GM19463 (cell line): ENCODE data around the gene CRYAA.

ENCODE experiments used
- ATAC-seq: cut with Tn5 transposase; IDR thresholded peaks from one replicate; pipeline ENCODE4 v1.9.1; 2021; ENCODE audit warnings: mild to moderate bottlenecking, moderate library complexity; ENCODE audit not compliant: unreplicated experiment

The CRYAA gene

DNA sequence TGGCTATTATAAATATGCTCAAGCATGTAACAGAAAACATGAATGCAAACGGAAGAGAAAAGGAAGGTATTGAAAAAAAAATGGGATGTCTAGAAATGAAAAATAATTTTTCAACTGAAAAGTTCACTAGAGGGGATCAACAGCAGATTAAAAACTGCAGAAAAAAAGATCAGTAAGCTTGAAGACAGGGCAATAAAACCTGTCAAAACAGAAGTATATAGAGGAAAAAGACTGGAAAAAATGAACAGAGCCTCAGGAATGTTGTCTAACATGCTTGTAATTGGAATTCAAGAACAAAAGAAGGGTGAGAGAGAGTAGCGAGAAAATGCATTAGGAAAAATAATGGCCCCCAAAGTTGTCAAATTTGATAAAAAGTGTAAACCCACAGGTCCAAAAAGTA, 29.6 kb downstream of the CRYAA start:
- no peak for ATAC-seq

DNA sequence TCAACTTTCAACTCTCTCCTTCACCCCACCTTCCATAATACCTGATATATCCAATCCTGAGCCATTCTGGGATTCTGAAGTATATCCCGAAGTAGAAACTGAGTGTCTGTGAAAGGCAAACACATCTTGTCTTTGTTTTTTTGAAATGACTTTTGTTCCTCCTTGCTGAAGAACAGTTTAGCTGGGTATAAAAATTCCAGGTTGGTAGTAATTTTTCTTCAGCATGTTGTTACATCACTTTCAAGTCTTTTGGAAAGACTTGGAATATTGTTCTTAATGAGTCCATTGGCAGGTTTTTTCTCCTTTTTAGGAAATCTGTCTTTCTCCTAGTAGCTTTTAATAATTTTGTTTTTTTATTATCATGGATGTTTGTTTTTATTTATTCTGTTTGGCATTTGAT, 32.7 kb downstream of the CRYAA start:
- no peak for ATAC-seq

DNA sequence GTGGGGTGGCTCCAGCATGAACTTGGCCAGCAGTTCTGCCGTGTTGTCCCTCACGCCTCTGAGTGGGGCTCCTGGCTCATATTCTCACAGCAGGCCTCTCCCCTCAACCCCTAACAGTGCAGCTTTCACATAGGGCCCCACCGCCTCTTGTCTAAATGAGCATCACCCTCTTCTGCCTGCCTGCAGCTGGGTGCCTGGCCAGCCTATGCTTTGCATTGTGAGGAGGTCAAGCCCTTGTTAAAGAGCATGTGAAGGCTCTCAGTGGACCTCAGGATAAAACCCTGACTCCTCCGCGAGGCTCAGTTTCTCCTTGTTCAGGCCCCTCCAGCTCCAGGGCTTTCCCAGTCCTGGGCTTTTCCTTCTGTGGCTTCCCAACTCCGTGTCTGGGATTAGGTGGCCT, 34.8 kb downstream of the CRYAA start:
- no peak for ATAC-seq

DNA sequence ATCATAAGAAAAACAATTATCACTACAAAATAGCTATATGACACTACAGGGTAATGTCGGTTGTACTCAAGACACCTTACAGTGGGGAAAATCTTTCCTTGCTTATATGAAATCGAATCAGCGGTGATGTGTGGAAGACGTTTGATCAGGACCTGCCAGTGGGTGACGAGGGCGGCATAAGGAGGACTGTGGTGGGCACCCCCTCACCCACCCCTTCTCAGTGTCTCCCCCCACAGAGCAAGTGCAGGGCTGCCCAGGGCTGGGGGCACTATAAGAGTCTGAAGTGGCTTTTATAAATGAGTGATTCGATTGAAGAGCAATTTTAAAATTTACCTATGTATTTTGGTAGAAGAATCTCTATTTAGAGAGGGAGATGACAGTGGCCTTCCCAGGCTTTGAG, 35.8 kb downstream of the CRYAA start:
- ATAC-seq: no peak

DNA sequence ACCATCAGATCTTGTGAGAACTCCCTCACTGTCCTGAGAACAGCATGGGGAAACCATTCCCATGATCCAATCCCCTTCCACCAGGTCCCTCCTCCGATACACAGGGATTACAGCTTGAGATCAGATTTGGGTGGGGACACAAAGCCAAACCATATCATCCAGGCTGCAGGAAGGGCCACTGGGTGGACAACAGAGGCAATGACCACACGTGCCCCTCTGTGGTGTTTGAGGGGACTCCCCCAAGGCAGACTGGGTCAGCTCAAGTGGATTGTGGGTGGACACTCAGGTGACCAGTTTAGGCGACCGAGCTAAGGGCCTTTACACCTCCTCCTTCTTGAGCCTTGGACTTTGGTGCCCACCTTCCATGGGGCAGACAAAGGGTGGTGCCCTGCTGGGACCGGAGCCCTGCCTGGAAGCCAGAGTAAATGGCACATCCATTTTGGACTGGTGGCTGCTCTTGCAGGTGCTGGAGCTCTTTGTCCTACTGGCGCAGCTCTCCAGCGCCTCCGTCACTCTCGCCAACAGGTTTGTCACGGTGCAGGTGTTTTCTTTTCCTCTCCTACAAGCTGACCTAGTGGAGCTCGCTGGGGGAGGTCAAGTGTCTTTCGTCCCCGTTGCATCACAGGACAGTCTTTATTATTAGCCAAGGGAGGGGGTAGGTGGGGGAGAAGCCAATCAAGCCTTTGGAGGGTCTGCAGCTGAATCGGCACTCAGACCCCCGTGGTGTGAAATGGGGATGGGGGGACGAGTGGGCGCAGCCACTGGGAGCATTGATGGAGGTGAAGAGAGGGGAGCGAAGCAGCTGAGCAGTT, 37.6 kb downstream of the CRYAA start:
- no peak for ATAC-seq

DNA sequence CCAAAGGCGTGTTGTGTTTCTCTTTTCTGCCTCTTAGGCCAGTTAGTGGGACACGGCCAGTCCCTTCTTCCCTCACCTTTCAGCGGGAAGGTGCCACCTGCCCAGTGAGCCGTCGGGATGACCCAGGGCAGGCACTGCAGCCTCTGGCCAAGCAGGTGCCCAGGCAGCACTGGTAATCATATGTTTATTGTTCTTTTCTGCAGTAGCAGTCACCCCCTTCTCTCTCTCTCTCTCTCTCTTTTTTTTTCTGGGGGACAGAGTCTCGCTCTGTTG, 38.2 kb downstream of the CRYAA start:
- ATAC-seq: no peak

DNA sequence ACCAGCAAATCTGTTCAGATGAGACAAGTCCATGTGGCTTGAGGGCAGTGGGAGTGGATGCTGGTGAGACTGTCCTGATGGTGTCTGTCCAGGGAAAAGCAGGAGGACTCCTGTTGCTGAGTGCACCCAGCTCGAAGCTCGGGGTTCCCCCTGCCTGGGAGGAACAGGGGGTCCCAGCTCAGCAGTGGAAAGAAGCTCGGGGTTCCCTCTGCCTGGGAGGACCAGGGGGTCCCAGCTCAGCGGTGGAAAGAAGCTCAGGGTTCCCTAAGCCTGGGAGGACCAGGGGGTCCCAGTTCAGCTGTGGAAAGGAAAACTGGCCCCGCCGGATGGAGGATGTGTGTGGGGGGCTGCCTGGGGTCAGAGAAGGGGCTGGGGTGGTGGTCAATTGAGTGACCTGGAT, 39.1 kb downstream of the CRYAA start:
- no peak for ATAC-seq

DNA sequence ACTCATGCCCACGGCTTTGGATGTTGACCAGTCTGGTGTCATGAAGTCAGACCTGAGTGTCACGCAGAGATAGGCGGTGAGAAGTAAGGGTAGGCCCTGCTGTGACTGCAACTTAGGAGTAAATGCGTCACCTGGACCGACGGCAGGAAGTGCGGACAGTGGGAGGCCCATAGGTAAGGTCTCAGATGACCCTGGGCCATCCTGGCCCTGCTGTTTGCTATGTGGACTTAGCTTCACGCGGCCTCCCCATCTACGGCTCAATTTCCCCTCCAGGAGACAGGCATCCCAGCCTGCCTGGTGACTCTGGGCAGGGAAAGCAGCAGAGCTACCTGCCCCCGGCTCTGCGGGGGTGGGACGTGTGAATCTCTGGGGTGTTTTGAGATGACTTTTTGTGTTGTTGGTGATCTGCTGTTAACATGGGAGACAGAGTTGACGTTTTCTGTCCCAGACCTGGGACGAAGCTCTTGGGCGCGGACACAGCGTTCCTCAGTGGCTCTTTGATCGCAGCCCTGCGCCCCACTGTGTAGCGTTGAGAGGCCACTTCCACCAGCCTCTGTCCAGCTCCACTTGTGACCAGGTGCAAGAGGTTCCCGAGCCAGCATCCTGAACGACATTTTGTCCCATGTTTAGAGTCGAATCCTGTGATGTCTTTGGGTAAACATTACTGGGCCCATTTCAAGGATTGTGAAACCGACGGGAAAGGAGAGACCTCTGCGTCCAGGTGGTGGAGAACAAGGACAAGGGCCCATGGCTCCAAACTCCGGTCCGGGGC, 39.9 kb downstream of the CRYAA start:
- no peak for ATAC-seq

DNA sequence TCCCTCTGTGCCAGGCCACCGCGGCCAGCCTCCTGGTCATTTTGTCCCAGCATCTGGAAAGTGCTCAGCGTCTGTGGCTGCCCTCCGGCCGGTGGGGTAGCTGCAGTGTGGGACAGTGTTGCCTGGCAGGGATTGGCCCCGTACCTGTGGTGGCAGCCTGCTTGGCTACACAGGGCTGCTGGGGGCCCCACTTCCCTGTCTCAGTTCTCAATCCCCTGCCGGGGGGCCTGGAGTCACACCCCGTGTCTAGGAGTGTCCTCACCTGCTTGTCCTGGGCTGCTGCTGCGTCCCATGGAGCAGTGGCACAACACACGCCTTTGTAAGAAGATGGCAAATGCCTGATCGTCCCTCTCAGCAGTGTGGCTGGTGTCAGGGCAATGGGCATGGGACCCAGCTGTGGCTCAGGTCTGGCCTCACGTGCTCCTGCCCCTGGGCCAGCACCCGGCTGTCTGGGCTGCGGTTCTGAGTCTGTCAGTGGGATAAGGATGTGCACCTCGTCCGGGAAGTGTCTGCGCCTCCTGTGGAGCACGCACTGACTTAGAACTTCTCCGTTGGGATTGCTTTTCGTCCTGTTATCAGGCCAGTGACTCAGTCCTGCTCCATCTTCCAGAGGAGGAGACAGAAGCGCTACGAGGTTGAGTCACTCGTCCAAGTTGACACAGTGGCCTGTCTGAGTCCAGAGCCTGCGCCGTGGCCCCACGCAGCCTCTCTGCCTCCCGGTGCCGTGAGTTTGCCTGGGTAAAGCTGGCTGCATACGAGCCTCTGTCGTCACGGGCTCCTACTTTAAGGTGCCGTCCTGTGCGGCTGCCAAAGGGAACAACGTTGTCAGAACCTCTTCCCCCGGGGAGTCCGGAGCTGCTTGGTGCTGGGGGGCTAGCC, 41.0 kb downstream of the CRYAA start:
- no peak for ATAC-seq

DNA sequence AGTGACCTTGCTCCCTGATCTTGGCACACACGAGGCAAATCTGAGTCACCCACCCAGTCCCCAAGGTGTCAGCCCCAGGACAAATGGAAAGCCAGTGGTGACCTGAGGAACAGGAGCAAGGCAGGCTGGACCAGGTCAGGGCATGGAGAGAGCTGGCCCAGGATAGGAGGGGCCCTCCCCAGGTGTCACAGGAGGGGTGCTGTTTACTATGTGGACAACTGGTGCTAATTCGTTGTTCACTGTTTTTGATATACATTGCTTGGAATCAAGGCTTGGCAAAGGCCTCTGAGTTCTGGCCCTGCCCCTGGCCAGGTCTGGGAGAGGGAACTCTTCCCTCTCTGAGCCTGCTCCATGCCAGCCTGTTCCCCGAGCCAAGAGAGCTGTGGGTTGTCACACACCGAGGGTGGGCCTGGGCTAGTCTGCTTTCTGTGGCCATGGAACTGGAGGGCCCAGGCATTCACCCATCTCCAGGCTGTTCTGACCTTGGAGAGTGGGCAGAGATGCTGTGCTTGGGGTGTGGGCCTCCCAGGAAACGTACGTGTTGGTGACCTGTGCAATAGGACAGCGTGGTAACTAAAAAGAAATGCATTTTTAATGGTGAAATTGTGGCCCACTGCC, 41.8 kb downstream of the CRYAA start:
- no peak for ATAC-seq

DNA sequence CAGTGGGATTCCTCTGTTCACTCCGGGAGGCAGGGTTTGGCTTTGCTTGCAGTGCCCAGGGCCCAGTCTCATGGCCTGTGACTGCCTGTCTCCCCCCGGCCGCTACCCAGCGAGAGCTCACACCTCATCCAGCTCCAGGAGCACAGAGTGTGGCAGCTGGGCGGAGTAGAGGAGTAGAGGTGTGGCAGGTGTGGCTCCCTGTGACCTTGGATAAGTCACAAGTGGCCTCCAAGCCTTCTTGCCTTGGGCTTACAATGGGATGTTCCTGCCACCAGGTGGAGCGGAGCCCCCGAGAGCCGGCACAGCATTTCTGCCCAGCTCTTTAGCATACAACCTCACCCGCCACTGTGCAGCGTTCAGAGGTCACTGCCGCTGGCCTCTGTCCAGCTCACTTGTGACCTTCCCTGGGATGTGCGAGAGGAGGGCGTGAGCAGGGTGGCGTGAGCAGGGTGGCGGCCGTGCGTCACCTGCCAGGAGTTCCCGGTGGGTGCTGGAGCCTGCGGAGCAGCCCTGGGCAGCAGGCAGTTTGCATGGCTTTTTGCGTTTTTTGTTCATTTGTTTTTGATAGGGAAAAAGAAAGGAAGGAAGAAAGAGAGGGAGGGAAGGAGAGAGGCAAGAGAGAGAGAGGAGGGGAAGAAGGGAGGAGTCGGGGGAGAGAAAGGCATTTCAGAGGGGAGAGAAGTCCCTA, 42.4 kb downstream of the CRYAA start:
- no peak for ATAC-seq

DNA sequence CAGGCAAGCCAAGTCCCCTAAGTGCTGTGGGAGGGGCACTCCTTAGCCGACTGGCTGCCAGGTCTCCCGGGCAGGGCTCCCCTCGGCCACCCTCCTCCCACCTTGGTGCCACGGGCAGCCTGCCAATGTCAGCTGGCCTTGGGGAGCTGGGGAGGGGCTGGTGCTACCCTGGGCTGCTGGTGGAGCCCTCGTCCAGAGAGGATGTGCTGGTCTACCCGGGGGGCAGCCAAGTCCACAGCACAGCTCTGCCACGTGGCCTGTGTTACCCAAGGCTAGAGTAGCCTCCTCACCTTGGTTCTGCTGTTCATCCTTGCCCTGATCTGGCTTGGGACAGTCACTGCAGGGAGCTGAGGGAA, 42.9 kb downstream of the CRYAA start:
- ATAC-seq: no peak
